Cerebellar nuclear complex (tissue), 1 donor: Measurements from ENCODE around the gene RPS15.
"Not testable (repeated sequence)": the region's sequence is repeated elsewhere in the genome, so short reads cannot be mapped to it uniquely, and the experiment has no call there.

Experiments used
- DNase-seq, 2 experiments: peaks; one replicate each; lab custom pipeline; 2025; lab: John Stamatoyannopoulos, UW

Gene RPS15

DNA sequence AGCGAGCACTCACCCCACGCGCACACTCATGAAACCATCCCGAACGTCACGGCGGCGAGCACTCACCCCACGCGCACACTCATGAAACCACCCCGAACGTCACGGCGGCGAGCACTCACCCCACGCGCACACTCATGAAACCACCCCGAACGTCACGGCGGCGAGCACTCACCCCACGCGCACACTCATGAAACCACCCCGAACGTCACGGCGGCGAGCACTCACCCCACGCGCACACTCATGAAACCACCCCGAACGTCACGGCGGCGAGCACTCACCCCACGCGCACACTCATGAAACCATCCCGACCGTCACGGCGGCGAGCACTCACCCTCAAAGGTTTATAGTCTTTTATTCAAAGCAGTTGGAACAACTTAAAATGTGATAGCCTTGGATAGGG, 18.1 kb upstream of the RPS15 start:
- not testable (repeated sequence) for DNase-seq

DNA sequence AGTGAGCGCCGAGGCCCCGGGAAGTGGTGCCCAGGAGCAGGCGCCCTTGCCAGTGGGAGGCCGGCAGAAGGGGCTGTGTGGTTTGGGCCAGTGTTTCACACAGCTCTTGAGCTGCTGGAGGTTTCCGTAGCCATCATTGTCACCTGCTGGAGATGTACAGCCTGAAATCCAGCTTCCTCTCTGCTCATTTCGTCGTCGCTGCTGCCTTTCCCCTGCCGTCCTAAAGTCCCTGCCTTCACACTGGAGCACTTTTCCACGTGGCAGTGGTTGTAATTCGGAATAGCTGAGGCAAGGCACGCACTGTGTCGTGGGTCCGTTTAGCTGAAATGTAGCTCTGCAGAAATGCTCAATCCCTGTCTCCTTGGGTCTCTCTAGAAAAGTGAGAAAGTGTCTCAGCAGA, 17.6 kb upstream of the RPS15 start:
- no peak for DNase-seq

DNA sequence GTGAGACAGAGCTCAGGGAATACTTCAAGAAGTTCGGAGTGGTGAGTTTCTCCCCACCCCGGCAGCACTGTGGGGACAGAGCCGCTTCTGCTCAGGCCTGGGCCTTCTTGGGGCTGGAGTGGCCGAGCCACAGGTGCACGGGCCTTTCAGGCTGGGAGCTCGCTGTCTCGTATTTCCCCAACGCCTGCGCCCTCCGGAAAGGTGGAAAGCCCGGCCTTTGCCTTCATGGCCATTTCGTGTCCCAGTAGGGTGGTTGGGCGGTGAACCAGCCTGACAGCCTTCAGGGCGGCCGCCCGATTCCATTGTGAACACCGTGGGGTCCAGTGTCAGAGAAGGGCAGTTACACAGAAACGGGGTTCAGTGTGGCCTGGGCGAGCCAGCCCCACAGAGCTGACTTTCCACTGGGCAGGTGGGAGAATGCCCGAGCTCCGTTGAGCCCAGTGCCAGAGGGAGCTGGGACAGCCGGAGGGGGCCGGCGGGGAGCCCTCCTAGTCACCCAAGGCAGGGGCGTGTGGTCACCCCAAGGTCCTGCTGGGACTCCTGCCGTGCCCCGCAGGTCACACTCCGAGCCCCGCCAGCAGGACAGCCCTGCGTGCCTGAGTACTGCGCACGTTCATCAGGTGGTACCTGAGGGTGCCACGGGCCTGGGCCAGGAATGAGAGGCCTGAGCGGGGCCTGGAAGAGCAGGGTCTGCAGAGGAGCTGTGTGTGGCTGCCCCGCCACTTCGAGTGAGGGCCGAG, 16.8 kb upstream of the RPS15 start:
- no peak for DNase-seq

DNA sequence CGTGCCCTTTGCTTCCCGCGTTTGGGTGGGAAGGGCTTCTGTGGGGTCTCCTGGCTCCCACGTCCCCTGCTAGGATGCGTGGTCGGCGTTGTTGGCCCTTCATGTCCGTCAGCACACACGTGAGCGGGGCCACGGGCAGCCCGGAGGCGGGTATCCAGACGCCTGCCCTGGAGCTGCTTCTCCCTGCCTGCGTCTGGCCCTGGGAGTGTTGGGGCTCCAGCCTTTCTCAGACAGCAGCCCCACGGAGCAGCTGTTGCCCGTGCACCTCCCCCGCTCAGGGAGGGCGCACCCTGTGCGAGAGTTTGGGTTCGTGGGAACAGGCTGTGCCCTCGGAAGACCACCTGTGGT, 16.3 kb upstream of the RPS15 start:
- no peak for DNase-seq

DNA sequence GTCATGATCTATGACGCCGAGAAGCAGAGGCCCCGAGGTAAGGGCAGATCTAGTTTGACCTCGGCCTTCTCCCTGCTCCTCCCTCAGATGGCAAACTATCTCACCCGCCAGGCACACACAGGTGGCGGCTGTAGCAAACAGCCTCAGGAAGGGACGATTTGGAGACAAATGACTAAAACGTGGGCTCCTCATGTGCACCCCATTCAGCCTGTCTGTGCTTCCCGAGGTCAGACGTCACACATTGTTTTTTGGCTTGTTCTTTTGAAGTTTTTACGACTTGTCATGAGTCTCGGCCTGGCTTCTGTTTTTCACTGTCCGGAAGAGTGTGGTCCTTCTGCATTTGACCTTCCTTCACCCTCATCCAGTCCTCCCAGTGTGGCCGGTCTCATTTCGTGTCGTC, 15.8 kb upstream of the RPS15 start:
- no peak for DNase-seq

- no peak for DNase-seq
Observed at GRCh38 chr19:1422943-1423342, 15.3 kb upstream of the RPS15 start.

DNA sequence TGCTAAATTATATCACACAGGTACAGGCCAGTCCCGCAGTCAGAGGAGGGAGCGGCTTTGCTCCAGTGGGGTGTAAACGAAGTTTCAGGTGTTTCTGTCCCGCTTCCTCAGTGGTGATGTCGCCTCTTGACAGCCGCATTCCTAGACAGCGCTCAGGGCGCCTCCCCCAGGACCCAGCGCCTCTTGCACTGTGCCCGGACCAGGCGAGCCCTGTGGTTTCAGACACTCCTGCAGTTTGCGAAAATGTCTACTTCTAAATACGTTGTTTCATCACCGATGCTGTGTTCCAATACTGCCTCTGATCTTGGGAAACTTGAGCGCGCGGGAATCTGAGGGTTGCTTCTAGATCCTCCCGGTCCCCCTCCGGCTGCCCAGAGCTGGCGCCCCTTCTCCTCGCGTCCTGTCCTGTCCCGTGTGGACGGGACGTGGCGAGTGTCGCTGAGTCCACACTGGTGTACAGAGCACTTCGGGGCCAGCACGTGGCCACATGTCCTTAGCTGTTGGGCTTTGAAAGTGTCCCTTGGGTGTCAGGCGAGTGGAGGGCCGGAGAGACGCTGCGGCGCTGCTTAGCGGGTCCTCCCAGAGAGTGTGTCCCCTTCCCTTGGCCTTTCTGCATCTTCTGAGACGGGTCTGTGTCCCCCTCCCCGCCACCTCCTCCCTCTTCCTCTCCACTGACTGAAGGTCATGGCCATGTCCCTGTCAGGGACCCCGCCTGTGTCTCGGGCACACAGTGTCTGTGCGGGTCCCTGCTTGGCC, 14.6 kb upstream of the RPS15 start:
- DNase-seq, result no peak

DNA sequence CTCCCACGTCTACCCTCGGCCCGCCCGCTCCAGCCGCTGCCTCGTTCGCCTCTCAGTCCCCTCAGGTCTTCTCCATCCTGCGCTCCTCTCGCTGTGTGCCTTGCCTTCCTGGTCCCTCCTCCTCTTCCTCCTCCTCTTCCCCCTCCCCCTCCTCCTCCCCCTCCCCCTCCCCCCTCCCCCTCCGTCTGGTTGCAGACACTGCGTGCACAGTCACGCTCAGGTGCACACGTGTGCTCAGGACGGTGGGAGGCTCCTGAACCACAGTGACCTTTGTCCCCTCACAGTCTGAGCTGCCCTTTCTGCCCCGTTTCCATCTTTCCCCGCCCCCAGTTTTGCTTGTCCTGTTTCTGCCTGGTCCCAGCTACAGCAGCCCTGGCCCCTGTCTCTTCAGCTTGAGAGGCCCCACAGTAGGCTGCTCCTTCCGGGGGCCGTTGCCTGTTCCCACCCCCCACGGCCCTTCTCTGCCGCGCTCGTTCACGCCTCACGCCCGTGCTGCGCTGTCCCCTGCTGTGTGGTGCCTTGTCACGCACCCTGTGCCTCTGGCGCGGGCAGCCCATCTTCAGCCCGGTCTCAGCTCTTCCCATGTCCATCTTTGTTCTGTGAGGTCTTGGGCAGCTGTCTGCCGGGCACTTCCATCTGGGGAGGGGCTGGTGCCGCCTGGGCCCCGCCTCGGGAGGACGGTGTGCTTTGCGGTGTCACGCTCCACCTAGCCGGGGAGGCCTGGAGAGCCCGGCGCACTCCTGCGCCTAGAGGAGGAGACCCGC, 13.8 kb upstream of the RPS15 start:
- DNase-seq, result no peak

DNA sequence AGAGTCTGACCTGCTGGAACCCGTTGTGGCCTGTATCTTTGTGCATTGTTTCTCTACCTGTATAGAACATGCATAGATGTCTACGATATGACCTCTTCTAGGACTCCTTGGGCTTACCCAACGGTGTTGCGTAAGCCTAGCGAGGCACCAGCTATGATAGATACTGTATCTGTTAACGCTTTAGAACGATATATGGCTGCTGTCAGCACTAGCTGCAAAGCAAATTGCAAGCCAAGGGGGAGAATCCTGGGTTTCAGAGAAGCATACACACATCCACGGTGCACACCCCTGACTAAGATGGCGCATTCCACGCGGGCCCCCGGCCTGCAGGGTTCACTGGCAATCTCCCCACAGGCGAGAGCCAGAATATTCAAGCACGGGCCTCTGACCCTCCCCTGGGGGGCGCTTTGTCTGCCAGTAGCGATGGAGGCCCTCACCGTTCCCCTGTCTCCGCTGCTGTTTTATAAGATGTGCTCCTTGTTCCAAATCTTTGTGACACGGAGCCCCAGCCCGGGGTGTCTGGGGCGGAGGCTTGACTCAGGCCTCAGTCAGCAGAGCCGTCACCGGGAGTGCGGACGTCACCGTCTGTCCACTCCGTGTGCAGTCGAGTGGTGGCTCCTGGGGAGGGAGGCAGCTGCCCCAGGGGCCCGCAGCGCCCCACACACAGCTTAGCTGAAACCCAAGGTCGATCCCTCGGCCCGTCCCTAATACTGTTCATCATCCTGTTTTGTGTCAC, 12.9 kb upstream of the RPS15 start:
- DNase-seq, result no peak

DNA sequence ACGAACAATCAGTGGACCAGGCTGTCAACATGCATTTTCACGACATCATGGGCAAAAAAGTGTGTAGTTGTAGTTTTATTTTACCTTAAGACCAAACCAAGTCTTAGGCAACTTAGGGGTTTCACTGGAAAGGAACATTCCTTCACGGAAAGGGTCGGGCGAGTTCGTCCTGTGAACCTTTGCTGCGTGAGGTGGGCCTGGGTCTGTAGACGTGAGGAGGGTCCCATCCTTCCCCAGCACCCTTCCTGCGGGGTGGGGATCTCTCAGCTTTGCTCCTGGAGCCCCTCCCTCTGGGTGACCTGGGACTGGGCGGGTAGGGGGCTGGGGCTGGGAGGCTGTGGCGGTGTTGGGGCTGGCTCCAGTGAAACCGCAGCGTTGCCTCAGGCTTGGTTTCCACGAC, 12.3 kb upstream of the RPS15 start:
- DNase-seq, result no peak

- DNase-seq, result no peak
Observed at GRCh38 chr19:1426736-1427135, 11.5 kb upstream of the RPS15 start.

DNA sequence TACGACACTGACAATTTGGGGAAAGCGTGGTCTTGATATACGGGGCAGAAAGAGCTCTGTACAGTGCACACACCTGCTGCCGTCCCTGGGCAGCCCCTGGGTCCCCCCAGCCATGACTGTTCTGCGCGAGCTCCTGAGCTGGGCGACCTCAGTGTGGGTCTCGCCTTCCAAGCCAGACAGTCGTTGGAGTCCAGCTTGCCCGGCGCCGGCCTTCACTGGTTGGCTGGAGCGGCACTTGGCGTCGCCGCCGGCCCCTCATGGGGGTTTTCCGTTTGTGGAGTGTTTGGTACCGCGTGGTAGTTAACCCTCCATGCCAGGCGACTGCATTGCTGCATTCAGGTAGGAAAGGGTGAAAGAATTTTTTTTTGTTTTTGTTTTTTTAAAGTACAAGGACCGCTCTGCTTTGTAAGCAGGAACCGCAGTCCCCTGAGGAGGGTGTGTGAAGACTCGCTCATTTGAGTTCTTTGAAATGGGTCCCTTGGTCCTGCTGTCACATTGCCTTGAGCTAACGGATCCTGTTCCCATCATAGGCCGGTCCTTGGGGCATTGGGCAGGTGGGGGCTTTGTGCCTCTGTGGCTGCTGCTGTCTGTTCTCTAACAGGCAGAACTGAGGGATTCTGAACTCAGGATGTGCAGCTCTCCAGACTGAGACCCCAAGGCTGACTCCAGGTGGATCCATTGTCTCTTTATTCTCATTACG, 10.8 kb upstream of the RPS15 start:
- DNase-seq, result no peak

- no peak for DNase-seq
Observed at GRCh38 chr19:1428738-1429391, 9.3 kb upstream of the RPS15 start.

DNA sequence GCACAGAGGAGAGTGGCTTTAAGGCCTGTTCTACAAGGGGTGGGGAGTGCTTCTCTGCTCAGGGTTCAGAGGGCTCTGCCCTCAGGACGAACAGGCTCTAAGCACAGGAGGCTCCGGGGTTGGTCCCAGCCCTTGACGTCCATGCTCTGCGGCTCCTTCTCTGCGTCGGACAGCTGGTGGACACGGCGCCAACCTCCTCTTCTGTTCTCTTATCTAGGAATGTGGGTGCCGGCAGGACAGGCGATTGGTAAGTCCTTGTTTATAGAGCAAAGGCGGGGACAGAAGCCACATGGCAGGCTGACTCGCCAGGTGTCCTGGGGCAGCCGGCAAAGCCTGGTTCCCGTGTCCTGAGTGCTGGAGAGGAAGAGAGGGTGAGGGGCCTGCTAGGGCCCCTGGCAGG, 8.4 kb upstream of the RPS15 start:
- DNase-seq, result no peak

GRCh38 chr19:1430246-1430645, 8.0 kb upstream of the RPS15 start:
- no peak for DNase-seq

DNA sequence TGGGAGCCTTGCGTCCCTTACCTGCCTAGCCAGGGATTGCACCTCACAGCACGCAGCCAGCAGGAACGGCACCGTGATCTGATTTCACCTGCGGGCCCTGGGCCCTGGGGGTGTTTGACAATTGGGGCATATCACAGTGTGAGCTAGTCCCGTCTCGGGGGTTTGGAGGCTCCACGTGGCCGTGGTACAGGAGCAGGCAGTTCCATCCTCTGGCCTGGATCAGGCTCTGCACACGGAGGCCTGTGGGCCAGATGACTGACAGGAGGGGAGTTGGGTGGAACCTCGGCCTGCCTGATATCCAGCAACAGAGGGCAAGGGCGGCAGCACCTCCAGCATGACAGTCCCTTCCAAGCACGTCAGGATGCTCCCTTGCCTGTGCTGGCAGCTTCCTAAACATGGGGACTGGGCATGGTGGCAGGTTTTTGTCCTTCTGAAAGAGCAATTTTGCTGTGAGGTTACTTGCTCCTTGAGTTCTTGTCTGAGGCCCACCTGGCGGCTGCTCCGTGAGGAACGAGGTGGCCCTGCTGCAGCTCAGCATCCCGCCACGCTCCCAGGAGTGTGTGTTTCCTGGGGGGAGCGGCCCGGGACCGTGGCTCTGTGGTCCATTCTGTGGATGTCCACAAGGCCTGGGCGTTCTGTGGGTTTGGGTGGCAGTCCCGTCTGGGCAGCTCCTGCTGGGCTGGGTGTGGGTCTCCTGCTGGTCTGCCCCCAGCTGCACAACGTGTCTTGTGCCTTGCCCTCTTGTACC, 6.3 kb upstream of the RPS15 start:
- no peak for DNase-seq

DNA sequence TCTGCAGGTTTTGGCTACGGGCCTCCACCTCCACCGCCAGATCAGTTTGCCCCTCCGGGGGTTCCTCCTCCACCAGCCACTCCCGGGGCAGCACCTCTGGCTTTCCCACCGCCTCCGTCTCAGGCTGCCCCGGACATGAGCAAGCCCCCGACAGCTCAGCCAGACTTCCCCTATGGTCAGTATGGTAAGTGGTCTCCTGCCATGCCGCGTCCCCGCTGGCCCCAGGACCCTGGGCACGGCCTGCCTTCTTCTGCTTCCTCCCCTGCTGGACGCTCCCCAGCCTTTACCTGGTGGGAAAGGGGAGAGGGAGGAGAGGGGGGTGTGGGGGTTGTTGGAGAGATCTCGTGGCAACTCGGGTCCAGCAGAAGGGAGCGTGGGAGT, 5.7 kb upstream of the RPS15 start:
- no peak for DNase-seq

- no peak for DNase-seq
Observed at GRCh38 chr19:1433119-1434039, 4.8 kb upstream of the RPS15 start.

DNA sequence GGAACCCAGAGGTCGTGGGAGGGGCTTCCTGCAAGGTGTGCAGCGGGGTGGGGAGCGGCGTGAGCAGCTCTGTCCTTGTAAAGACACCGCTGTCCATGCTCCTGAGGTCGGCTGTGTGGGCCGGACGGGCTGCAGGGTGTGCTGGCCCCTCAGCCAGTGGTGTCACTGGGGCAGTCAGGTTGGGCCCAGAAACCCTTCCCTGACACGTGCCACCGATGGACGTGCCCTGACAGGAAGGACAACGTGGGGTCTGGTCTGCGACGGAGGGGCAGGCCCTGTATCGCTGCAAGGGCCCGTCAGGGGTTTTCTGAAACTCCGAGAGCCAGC, 4.2 kb upstream of the RPS15 start:
- no peak for DNase-seq
